SH-SY5Y (cell line): ENCODE measurements around the gene PAK2.

ENCODE experiments used
- GATA2 ChIP-seq: IDR thresholded peaks from 2 replicates; pipeline ENCODE4 v1.6.1; 2011; ENCODE audit warnings: mild to moderate bottlenecking, low read depth, low read length
- GATA3 ChIP-seq: IDR thresholded peaks from 2 replicates; pipeline ENCODE4 v1.6.1; 2011; ENCODE audit warnings: low read depth, mild to moderate bottlenecking, low read length, moderate library complexity

GRCh38 chr3:196803891-196804468 is 64.3 kb downstream of the PAK2 start:
- TF ChIP-seq GATA2 (no peak), GATA3 (no peak)
